SU-DHL-6 (cell line): ENCODE measurements around the gene UCHL5.

ENCODE experiments used
- H2AFZ ChIP-seq: fragments of 200-600 bp; sonication (generic); 2 replicates; pipeline ENCODE4 v1.6.1; 2014; ENCODE audit warnings: low read depth, mild to moderate bottlenecking, moderate library complexity, mixed read lengths, antibody characterized with exemption, low read length; ENCODE audit not compliant: severe bottlenecking
- H3F3A ChIP-seq: fragments of 200-600 bp; shearing (Covaris generic); 2 replicates; pipeline ENCODE4 v1.6.0; 2016; ENCODE audit warnings: antibody characterized with exemption, mild to moderate bottlenecking; ENCODE audit not compliant: insufficient read depth
- H3K27ac ChIP-seq: fragments of 200-600 bp; sonication (generic); 2 replicates; pipeline ENCODE4 v1.5.1; 2016; ENCODE audit warnings: low read depth, mild to moderate bottlenecking, low read length, moderate library complexity, mixed read lengths
- H3K27me3 ChIP-seq: fragments of 200-600 bp; sonication (generic), shearing (Covaris generic); 2 replicates; pipeline ENCODE4 v1.6.0; 2014; ENCODE audit warnings: mild to moderate bottlenecking, low read length
- H3K36me3 ChIP-seq: fragments of 200-600 bp; sonication (generic); 2 replicates; pipeline ENCODE4 v1.6.1; 2014; ENCODE audit warnings: mild to moderate bottlenecking, low read length, mixed read lengths
- H3K4me2 ChIP-seq: fragments of 300-600, 200-600 bp; shearing (Covaris generic), sonication (generic); 2 replicates; pipeline ENCODE4 v1.6.0; 2014; ENCODE audit warnings: low read length, low read depth, mild to moderate bottlenecking; ENCODE audit not compliant: poor library complexity, severe bottlenecking
- H3K4me3 ChIP-seq: fragments of 200-600 bp; sonication (generic); 2 replicates; pipeline ENCODE4 v1.5.1; 2014; ENCODE audit warnings: antibody characterized with exemption, low read length, mild to moderate bottlenecking, mixed read lengths; ENCODE audit not compliant: insufficient read depth, poor library complexity, severe bottlenecking
- H3K79me2 ChIP-seq: fragments of 200-600 bp; sonication (generic); 2 replicates; pipeline ENCODE4 v1.6.1; 2014; ENCODE audit warnings: mild to moderate bottlenecking, low read length, moderate library complexity; ENCODE audit not compliant: insufficient read depth
- H3K9ac ChIP-seq: fragments of 200-600 bp; sonication (generic); 2 replicates; pipeline ENCODE4 v1.7.0; 2014; ENCODE audit warnings: mild to moderate bottlenecking, low read length
- H3K9me2 ChIP-seq: fragments of 200-600 bp; sonication (generic); replicated peaks from 2 replicates; pipeline ENCODE4 v1.6.1; 2014; ENCODE audit warnings: low read length; ENCODE audit not compliant: insufficient read depth
- H3K9me3 ChIP-seq: fragments of 200-600 bp; sonication (generic); 2 replicates; pipeline ENCODE4 v1.6.1; 2014; ENCODE audit warnings: low read length, mixed read lengths; ENCODE audit not compliant: insufficient read depth
- H4K20me1 ChIP-seq: fragments of 200-600 bp; sonication (generic); 2 replicates; pipeline ENCODE4 v1.6.1; 2014; ENCODE audit warnings: low read depth, mild to moderate bottlenecking, antibody characterized with exemption, low read length, moderate library complexity, mixed read lengths
- CTCF ChIP-seq: fragments of 200-600 bp; sonication (generic); IDR thresholded peaks from one replicate; pipeline ENCODE4 v1.5.1; 2017; ENCODE audit warnings: antibody characterized with exemption, mild to moderate bottlenecking, low read length, moderate library complexity; ENCODE audit not compliant: insufficient read depth, poor library complexity, severe bottlenecking
- EZH2phosphoT487 ChIP-seq: fragments of 200-600 bp; sonication (generic), shearing (Covaris generic); conservative IDR thresholded peaks from 2 replicates; pipeline ENCODE4 v1.6.1; 2018; ENCODE audit warnings: mild to moderate bottlenecking, antibody characterized with exemption, low read length, moderate library complexity, mixed read lengths

UCHL5 gene

GRCh38 chr1:193019442-193020026 lies 39.6 kb downstream of the UCHL5 start:
- H3K27me3 ChIP-seq: no peaks in the 10 kb centered on the region
- TF ChIP-seq EZH2phosphoT487: no peak
- peak; percentile 31 for TF ChIP-seq CTCF
- no peak overlapping the region for H3K4me2 ChIP-seq
- H3K9ac ChIP-seq: no peak overlapping the region
- H3K9me3 ChIP-seq: no peaks in the 10 kb centered on the region
- no peak overlapping the region for H3K27ac ChIP-seq
- H3K79me2 ChIP-seq: no peaks in the 10 kb centered on the region
- no peaks in the 10 kb centered on the region for H4K20me1 ChIP-seq
- no peaks in the 10 kb centered on the region for H3K9me2 ChIP-seq
- H3K4me3 ChIP-seq: no peak overlapping the region
- no peak overlapping the region for H2AFZ ChIP-seq
- peaks cover 35% of the 10 kb centered on the region for H3F3A ChIP-seq
- peaks cover 65% of the 10 kb centered on the region; the same call in 1 of the 2 replicates for H3K36me3 ChIP-seq

GRCh38 chr1:193016788-193017187 lies 42.4 kb downstream of the UCHL5 start:
- Histone ChIP-seq H3F3A (peaks cover 29% of the 10 kb centered on the region), H3K27me3 (no peaks in the 10 kb centered on the region), H3K36me3 (peaks cover 53% of the 10 kb centered on the region; the same call in 1 of the 2 replicates), H3K4me3 (no peak overlapping the region), H3K9me2 (no peaks in the 10 kb centered on the region), H3K79me2 (no peaks in the 10 kb centered on the region), H3K27ac (no peak overlapping the region), H3K4me2 (no peak overlapping the region), H3K9ac (no peak overlapping the region), H3K9me3 (no peaks in the 10 kb centered on the region), H4K20me1 (no peaks in the 10 kb centered on the region), H2AFZ (no peak overlapping the region)
- TF ChIP-seq CTCF: no peak
- TF ChIP-seq EZH2phosphoT487: no peak

DNA sequence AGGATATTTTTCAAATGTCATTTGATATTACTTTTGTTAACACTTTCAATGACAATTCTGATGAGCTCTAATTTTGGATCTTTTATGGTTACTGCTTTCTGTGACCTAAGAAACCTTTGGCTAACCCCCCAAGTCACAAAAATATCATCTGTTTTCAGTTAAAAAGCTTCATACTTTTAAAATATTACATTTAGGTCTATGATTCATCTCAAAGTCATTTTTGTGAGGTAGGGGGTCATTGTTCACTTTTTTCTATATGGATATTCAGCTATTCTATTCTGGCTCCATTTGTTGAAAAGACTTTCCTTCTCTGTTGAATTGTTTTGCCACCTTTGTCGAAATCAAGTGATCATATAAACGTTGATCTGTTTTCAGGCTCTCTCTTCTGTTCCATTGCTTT lies 44.8 kb downstream of the UCHL5 start:
- H3K27ac ChIP-seq: no peak overlapping the region
- H3F3A ChIP-seq: peaks cover 9% of the 10 kb centered on the region
- no peak overlapping the region for H3K4me3 ChIP-seq
- H3K36me3 ChIP-seq: peaks cover 31% of the 10 kb centered on the region; the same call in 1 of the 2 replicates
- H3K4me2 ChIP-seq: no peak overlapping the region
- no peaks in the 10 kb centered on the region for H3K27me3 ChIP-seq
- H2AFZ ChIP-seq: no peak overlapping the region
- no peak overlapping the region for H3K9ac ChIP-seq
- no peaks in the 10 kb centered on the region for H3K79me2 ChIP-seq
- H3K9me2 ChIP-seq: no peaks in the 10 kb centered on the region
- H3K9me3 ChIP-seq: no peaks in the 10 kb centered on the region
- H4K20me1 ChIP-seq: no peaks in the 10 kb centered on the region
- no peak for TF ChIP-seq CTCF
- TF ChIP-seq EZH2phosphoT487: no peak
